Measurements from ENCODE around the gene FPR2. TPM values are rescaled to one million over a fixed set of nuclear protein-coding genes. Genes with fewer than 3 reads are reported as not detected.

FPR2 gene
- total and polyA plus RNA-seq, 9 of the 15 experiments (the other 6 are each of a cell fraction or from before 2014, with no cell fraction given) = 0.03 to 0.15 (median 0.07) TPM; not detected in 6

GRCh38 chr19:51735759-51736449 lies 25.1 kb upstream of the FPR2 start (continued):
- TF ChIP-seq ZNF277 (CRISPR knock-in tag; IDR thresholded peaks at IDR 0.05; ENCODE audit: borderline replicate concordance) (no peak), CHD1 (IDR thresholded peaks at IDR 0.05; ENCODE audit: low read length) (no peak), CBX8 (IDR thresholded peaks at IDR 0.05; ENCODE audit: borderline replicate concordance, extremely low read depth, low read depth, low read length, poor library complexity, severe bottlenecking) (no peak), ZBTB12 (CRISPR knock-in tag; IDR thresholded peaks at IDR 0.05) (peak; percentile 52; the same call in 1 of the 2 replicates), PHF8 (IDR thresholded peaks at IDR 0.05; ENCODE audit: borderline replicate concordance, low read length) (no peak), ZNF184 (CRISPR knock-in tag; IDR thresholded peaks at IDR 0.05) (no peak), NCOR1 (IDR thresholded peaks at IDR 0.05) (peak; percentile 47), CEBPG (CRISPR knock-in tag; IDR thresholded peaks at IDR 0.05) (peak; percentile 36; the same call in 1 of the 2 replicates), CEBPG (tag; conservative IDR thresholded peaks at IDR 0.05 in 1 of 2, IDR thresholded peaks at IDR 0.05 in 1 of 2) (peak in 1 of 2 experiments; percentile 68; a peak in 2 of 4 replicates), HDAC2 (IDR thresholded peaks at IDR 0.05) (no peak), THRAP3 (IDR thresholded peaks at IDR 0.05; ENCODE audit: borderline replicate concordance) (no peak), SNIP1 (IDR thresholded peaks at IDR 0.05; ENCODE audit: low read depth) (no peak), SMARCB1 (IDR thresholded peaks at IDR 0.05; ENCODE audit: insufficient read length, low read depth) (no peak), KDM1A (IDR thresholded peaks at IDR 0.05) (no peak), ELF2 (CRISPR knock-in tag; IDR thresholded peaks at IDR 0.05) (no peak), PRDM10 (IDR thresholded peaks at IDR 0.05; ENCODE audit: partially characterized antibody) (no peak), SAFB (IDR thresholded peaks at IDR 0.05; ENCODE audit: borderline replicate concordance, low read depth, low read length) (no peak), DLX4 (CRISPR knock-in tag; IDR thresholded peaks at IDR 0.05) (no peak), ZC3H4 (CRISPR knock-in tag; IDR thresholded peaks at IDR 0.05; ENCODE audit: borderline replicate concordance) (no peak), CREB3 (tag; conservative IDR thresholded peaks at IDR 0.05; ENCODE audit: low read depth) (no peak), TBP (optimal IDR thresholded peaks at IDR 0.05; ENCODE audit: low read depth, low read length) (no peak)

Measured in K562 (cell line).